Breast epithelium (tissue), 3 donors: ENCODE data around the gene DNAJA2.

Source experiments
- CTCF ChIP-seq, 3 donors: fragments of 450-650 bp; IDR thresholded peaks; one replicate each; pipeline ENCODE4 v1.5.1; 2016 to 2017; ENCODE audit warnings: antibody characterized with exemption in 3 of 3, mild to moderate bottlenecking in 3 of 3, moderate library complexity in 3 of 3
- POLR2A ChIP-seq: fragments of 450-650 bp; IDR thresholded peaks from one replicate; pipeline ENCODE4 v1.6.1; 2016; ENCODE audit warnings: antibody characterized with exemption, mild to moderate bottlenecking, moderate library complexity

GRCh38 chr16:46949241-46949892 is 24.1 kb downstream of the DNAJA2 start:
- TF ChIP-seq CTCF (IDR thresholded peaks at IDR 0.05) (no peak), POLR2A (no peak)
